HepG2 (cell line): ENCODE measurements around the gene PIK3R3. TPM values are rescaled to one million over a fixed set of nuclear protein-coding genes. Genes with fewer than 3 reads are reported as not detected.

ENCODE experiments used
- CEBPB ChIP-seq: IDR thresholded peaks from 2 replicates; pipeline ENCODE4 v1.6.1; 2011; ENCODE audit warnings: low read depth, low read length, improper control_type of control experiment, borderline replicate concordance
- FOXM1 ChIP-seq: sonication (generic); formaldehyde crosslinking; IDR thresholded peaks from 2 replicates; pipeline ENCODE4 v1.5.0; 2020; ENCODE audit warnings: missing genetic modification reagents
- GATAD1 ChIP-seq: IDR thresholded peaks from 2 replicates; pipeline ENCODE4 v1.6.1; 2016; ENCODE audit warnings: missing genetic modification reagents, missing compliant biosample characterization
- HES4 ChIP-seq: sonication (generic); formaldehyde crosslinking; IDR thresholded peaks from 2 replicates; pipeline ENCODE4 v1.9.0; 2021; ENCODE audit warnings: mild to moderate bottlenecking, missing genetic modification reagents, borderline replicate concordance
- KAT8 ChIP-seq: IDR thresholded peaks from 2 replicates; pipeline ENCODE4 v1.6.1; 2016; ENCODE audit warnings: missing genetic modification reagents, missing compliant biosample characterization
- KDM3A ChIP-seq: IDR thresholded peaks from 2 replicates; pipeline ENCODE4 v1.6.1; 2018; ENCODE audit warnings: low read depth, missing compliant biosample characterization
- KIAA2018 ChIP-seq: sonication (generic); formaldehyde crosslinking; IDR thresholded peaks from 2 replicates; pipeline ENCODE4 v1.5.0; 2020; ENCODE audit warnings: mild to moderate bottlenecking, missing genetic modification reagents, borderline replicate concordance
- MXD4 ChIP-seq: IDR thresholded peaks from 2 replicates; pipeline ENCODE4 v1.6.1; 2016; ENCODE audit warnings: mild to moderate bottlenecking, missing biosample characterization, missing genetic modification reagents
- POLR2AphosphoS5 ChIP-seq: IDR thresholded peaks from 2 replicates; pipeline ENCODE4 v1.6.1; 2012; ENCODE audit warnings: low read depth, low read length
- TOPORS ChIP-seq: sonication (generic); formaldehyde crosslinking; IDR thresholded peaks from 2 replicates; pipeline ENCODE4 v1.8.0; 2023; ENCODE audit warnings: mild to moderate bottlenecking, missing genetic modification reagents
- ZNF17 ChIP-seq: sonication (generic); formaldehyde crosslinking; IDR thresholded peaks from 2 replicates; pipeline ENCODE4 v1.5.0; 2020; ENCODE audit warnings: mild to moderate bottlenecking, missing genetic modification reagents
- polyA plus RNA-seq, 8 experiments: library from polyadenylated mRNA; depleted of rRNA in 3 of 8; stranded (reverse) in 7 of 8; unstranded in 1 of 8; fragments of >200 nt; fragmentation: Illumina TruSeq in 4 of 8; extraction: Trizol in 4 of 8; gene quantifications; 2 replicates each; pipeline versions ENCODE4 v1.2.1 to v1.2.3, GENCODE V29; 2011 to 2016; ENCODE audit warnings: low read depth in 4 of 8, missing spikeins in 1 of 8, mixed read lengths in 1 of 8; ENCODE audit not compliant: insufficient read depth in 1 of 8
- total RNA-seq, 5 experiments: library from RNA; depleted of rRNA; stranded (reverse); fragments of >200 nt; fragmentation: Illumina TruSeq; extraction: Trizol; gene quantifications; 2 replicates each; pipeline ENCODE4 v1.2.3, GENCODE V29; 2016; ENCODE audit warnings: low read depth in 1 of 5
- TF ChIP-seq, protein P1 (sequence below): sonication (generic); formaldehyde crosslinking; IDR thresholded peaks from 2 replicates; pipeline ENCODE4 v1.9.0; 2022; ENCODE audit warnings: low read depth, missing genetic modification reagents
- TF ChIP-seq, protein P2 (sequence below): sonication (generic); formaldehyde crosslinking; IDR thresholded peaks from 2 replicates; pipeline ENCODE4; 2020; ENCODE audit warnings: missing genetic modification reagents, mild to moderate bottlenecking, borderline replicate concordance
- TF ChIP-seq, protein P3 (sequence below): sonication (generic); formaldehyde crosslinking; IDR thresholded peaks from 2 replicates; pipeline ENCODE4 v1.8.0; 2023; ENCODE audit warnings: mild to moderate bottlenecking, missing genetic modification reagents

Gene PIK3R3
- total and polyA plus RNA-seq, 2 of the 13 experiments (the other 11 are each of a cell fraction or from before 2014, with no cell fraction given), result 0.37 to 6.9 TPM

DNA sequence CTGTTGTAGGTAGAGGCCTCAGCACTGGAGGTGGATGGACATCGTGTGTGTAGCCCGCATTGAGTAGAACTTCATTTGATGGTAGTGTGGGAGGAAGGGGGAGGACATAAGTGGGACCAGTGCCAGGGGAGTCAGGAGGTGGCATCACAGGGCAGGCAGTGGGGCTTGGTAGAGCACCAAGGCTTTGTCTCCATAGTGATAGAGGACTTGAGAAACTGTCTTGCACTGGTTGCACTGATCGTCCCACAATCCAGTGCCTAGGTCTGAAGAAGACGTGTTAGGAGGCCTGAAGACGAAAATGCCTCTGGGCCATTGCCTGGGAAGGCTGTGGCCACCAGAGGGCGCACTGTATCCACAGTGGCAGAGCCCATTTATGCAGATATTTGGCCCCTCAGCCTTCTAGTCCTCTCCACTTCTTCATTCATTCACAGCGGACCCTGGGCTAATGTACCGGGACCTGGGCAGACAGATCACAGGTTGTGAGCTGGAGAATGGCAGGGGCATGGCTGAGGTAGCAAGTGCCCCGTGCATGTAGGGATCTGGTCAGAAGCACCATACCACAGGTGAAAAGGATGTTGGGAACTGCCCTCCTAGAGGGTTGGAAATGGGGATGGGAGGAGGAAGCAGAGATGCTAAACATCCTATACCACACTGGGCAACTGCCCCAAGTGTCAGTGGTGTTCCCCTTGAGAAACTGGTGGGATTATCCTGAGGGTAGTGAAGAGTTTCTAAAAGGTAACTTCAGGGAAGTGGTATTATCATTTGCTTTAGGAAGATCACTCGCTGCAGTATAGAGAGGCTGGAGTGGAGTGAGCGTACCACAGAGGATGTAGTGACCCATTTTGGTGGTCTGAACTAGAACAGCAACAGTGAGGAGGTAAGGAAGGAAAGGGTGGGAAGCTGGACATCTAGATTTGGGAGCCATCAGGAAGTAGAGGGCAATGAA lies 95.3 kb downstream of the PIK3R3 start (continued):
- TF ChIP-seq KIAA2018 (CRISPR knock-in tag), result no peak
- TF ChIP-seq POLR2AphosphoS5, result no peak
- TF ChIP-seq FOXM1 (CRISPR knock-in tag), result no peak
- no peak for TF ChIP-seq TOPORS (CRISPR knock-in tag)
- 0 out of 2 replicates have a peak, but pooled peaks have one; percentile 23 for TF ChIP-seq HES4 (CRISPR knock-in tag)
- TF ChIP-seq, protein P1, sequence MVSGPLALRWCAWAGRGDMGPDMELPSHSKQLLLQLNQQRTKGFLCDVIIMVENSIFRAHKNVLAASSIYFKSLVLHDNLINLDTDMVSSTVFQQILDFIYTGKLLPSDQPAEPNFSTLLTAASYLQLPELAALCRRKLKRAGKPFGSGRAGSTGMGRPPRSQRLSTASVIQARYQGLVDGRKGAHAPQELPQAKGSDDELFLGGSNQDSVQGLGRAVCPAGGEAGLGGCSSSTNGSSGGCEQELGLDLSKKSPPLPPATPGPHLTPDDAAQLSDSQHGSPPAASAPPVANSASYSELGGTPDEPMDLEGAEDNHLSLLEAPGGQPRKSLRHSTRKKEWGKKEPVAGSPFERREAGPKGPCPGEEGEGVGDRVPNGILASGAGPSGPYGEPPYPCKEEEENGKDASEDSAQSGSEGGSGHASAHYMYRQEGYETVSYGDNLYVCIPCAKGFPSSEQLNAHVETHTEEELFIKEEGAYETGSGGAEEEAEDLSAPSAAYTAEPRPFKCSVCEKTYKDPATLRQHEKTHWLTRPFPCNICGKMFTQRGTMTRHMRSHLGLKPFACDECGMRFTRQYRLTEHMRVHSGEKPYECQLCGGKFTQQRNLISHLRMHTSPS, result no peak
- TF ChIP-seq MXD4 (CRISPR knock-in tag), result peak; percentile 42; the same call in 1 of the 2 replicates
- TF ChIP-seq, protein P2, sequence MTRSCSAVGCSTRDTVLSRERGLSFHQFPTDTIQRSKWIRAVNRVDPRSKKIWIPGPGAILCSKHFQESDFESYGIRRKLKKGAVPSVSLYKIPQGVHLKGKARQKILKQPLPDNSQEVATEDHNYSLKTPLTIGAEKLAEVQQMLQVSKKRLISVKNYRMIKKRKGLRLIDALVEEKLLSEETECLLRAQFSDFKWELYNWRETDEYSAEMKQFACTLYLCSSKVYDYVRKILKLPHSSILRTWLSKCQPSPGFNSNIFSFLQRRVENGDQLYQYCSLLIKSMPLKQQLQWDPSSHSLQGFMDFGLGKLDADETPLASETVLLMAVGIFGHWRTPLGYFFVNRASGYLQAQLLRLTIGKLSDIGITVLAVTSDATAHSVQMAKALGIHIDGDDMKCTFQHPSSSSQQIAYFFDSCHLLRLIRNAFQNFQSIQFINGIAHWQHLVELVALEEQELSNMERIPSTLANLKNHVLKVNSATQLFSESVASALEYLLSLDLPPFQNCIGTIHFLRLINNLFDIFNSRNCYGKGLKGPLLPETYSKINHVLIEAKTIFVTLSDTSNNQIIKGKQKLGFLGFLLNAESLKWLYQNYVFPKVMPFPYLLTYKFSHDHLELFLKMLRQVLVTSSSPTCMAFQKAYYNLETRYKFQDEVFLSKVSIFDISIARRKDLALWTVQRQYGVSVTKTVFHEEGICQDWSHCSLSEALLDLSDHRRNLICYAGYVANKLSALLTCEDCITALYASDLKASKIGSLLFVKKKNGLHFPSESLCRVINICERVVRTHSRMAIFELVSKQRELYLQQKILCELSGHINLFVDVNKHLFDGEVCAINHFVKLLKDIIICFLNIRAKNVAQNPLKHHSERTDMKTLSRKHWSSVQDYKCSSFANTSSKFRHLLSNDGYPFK (CRISPR knock-in tag), result peak; percentile 37; the same call in 1 of the 2 replicates
- TF ChIP-seq CEBPB, result no peak
- TF ChIP-seq ZNF17 (CRISPR knock-in tag), result no peak
- 0 out of 2 replicates have a peak, but pooled peaks have one; percentile 30 for TF ChIP-seq KDM3A (CRISPR knock-in tag)
- TF ChIP-seq GATAD1, result 0 out of 2 replicates have a peak, but pooled peaks have one; percentile 20
- TF ChIP-seq, protein P3, sequence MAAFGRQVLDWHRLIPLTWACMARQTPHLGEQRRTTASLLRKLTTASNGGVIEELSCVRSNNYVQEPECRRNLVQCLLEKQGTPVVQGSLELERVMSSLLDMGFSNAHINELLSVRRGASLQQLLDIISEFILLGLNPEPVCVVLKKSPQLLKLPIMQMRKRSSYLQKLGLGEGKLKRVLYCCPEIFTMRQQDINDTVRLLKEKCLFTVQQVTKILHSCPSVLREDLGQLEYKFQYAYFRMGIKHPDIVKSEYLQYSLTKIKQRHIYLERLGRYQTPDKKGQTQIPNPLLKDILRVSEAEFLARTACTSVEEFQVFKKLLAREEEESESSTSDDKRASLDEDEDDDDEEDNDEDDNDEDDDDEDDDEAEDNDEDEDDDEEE, result peak; percentile 47; the same call in 1 of the 2 replicates
- 0 out of 2 replicates have a peak, but pooled peaks have one; percentile 18 for TF ChIP-seq KAT8 (CRISPR knock-in tag)
